ENCODE measurements around the gene ATXN2. TPM values are rescaled to one million over a fixed set of nuclear protein-coding genes. Genes with fewer than 3 reads are reported as not detected.
A peak's percentile ranks its signal among the peaks of the same experiment; 100 is the strongest.

The ATXN2 gene
- total RNA-seq, 1 donor from 2014 or later: 69.4 TPM

DNA sequence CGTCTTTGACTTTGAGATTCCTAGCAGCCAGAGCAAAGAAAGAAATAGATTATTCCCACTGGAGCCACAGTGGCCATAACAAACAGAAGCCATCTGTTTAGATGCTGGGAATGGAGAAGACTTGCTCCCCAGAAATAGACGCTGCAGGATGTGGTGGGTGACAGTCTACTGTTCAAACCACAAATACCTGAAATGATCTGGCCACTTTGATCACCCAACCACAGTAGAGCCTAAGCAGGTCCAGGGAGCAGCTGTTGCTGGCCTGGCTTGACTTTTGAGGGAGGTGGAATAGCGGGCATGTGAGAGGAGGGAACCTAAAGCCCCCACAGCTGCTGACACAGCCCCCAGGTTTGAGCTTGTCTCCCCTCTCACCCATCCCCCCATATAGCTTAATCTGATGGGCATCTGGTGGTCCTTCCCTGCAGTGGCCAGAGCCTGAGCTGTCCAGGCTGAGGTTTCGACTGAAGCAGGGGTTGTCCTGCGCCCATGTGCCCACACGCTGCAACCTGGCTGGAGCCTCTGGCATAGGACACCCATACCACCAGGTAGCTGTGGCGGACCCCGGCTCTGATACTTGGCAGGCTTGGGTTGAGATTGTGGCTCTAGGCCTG lies 154.7 kb downstream of the ATXN2 start:
- peak overlapping the region; percentile 73 for H3K4me3 Mint-ChIP-seq (ENCODE audit: unreplicated experiment)
- peaks cover 47% of the 10 kb centered on the region for H3K36me3 Mint-ChIP-seq (ENCODE audit: low read depth, unreplicated experiment)
- peaks cover 83% of the 10 kb centered on the region for H3K4me1 Mint-ChIP-seq (ENCODE audit: unreplicated experiment)
- H3K27ac Mint-ChIP-seq (ENCODE audit: unreplicated experiment): peak overlapping the region; percentile 78
- no peak for DNase-seq (ENCODE audit: low spot score)
- H3K27me3 Mint-ChIP-seq (ENCODE audit: unreplicated experiment): peaks cover 41% of the 10 kb centered on the region
- TF ChIP-seq, protein P1, sequence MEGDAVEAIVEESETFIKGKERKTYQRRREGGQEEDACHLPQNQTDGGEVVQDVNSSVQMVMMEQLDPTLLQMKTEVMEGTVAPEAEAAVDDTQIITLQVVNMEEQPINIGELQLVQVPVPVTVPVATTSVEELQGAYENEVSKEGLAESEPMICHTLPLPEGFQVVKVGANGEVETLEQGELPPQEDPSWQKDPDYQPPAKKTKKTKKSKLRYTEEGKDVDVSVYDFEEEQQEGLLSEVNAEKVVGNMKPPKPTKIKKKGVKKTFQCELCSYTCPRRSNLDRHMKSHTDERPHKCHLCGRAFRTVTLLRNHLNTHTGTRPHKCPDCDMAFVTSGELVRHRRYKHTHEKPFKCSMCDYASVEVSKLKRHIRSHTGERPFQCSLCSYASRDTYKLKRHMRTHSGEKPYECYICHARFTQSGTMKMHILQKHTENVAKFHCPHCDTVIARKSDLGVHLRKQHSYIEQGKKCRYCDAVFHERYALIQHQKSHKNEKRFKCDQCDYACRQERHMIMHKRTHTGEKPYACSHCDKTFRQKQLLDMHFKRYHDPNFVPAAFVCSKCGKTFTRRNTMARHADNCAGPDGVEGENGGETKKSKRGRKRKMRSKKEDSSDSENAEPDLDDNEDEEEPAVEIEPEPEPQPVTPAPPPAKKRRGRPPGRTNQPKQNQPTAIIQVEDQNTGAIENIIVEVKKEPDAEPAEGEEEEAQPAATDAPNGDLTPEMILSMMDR (IDR thresholded peaks at IDR 0.05; ENCODE audit: unreplicated experiment): no peak
- H3K9me3 Mint-ChIP-seq (ENCODE audit: unreplicated experiment): no peaks in the 10 kb centered on the region

GRCh38 chr12:111443586-111443985 lies 155.5 kb downstream of the ATXN2 start:
- H3K27me3 Mint-ChIP-seq (ENCODE audit: unreplicated experiment): peaks cover 36% of the 10 kb centered on the region
- peak overlapping the region; percentile 57 for H3K4me3 Mint-ChIP-seq (ENCODE audit: unreplicated experiment)
- no peaks in the 10 kb centered on the region for H3K9me3 Mint-ChIP-seq (ENCODE audit: unreplicated experiment)
- H3K4me1 Mint-ChIP-seq (ENCODE audit: unreplicated experiment): peaks cover 79% of the 10 kb centered on the region
- peak overlapping the region; percentile 91 for H3K27ac Mint-ChIP-seq (ENCODE audit: unreplicated experiment)
- DNase-seq (ENCODE audit: low spot score): no peak
- TF ChIP-seq, protein P1 (IDR thresholded peaks at IDR 0.05; ENCODE audit: unreplicated experiment): no peak
- H3K36me3 Mint-ChIP-seq (ENCODE audit: low read depth, unreplicated experiment): peaks cover 44% of the 10 kb centered on the region

DNA sequence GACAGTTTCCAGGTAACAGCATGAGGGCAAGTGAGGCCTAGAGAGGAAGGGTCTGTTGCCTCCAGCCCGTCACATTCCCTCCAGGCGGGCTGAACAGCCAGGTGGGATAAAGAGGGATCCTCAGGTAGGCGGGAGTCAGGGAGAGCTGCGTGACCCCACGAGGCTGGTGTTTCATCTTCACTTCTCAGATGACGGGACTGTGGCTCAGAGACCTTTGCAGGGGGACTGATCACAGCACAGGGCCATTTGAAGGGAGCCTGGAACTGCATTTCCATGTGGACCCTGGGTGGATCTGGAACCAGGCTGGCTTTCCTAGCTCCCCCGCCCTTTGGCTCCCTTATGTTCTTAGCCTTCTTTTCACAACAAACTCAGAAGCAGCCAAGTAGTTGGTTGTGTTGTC lies 156.0 kb downstream of the ATXN2 start:
- no peaks in the 10 kb centered on the region for H3K9me3 Mint-ChIP-seq (ENCODE audit: unreplicated experiment)
- H3K4me3 Mint-ChIP-seq (ENCODE audit: unreplicated experiment): peak overlapping the region; percentile 57
- H3K27ac Mint-ChIP-seq (ENCODE audit: unreplicated experiment): peak overlapping the region; percentile 91
- TF ChIP-seq, protein P1 (IDR thresholded peaks at IDR 0.05; ENCODE audit: unreplicated experiment): no peak
- peaks cover 42% of the 10 kb centered on the region for H3K36me3 Mint-ChIP-seq (ENCODE audit: low read depth, unreplicated experiment)
- H3K4me1 Mint-ChIP-seq (ENCODE audit: unreplicated experiment): peaks cover 77% of the 10 kb centered on the region
- H3K27me3 Mint-ChIP-seq (ENCODE audit: unreplicated experiment): peaks cover 37% of the 10 kb centered on the region
- DNase-seq (ENCODE audit: low spot score): no peak

DNA sequence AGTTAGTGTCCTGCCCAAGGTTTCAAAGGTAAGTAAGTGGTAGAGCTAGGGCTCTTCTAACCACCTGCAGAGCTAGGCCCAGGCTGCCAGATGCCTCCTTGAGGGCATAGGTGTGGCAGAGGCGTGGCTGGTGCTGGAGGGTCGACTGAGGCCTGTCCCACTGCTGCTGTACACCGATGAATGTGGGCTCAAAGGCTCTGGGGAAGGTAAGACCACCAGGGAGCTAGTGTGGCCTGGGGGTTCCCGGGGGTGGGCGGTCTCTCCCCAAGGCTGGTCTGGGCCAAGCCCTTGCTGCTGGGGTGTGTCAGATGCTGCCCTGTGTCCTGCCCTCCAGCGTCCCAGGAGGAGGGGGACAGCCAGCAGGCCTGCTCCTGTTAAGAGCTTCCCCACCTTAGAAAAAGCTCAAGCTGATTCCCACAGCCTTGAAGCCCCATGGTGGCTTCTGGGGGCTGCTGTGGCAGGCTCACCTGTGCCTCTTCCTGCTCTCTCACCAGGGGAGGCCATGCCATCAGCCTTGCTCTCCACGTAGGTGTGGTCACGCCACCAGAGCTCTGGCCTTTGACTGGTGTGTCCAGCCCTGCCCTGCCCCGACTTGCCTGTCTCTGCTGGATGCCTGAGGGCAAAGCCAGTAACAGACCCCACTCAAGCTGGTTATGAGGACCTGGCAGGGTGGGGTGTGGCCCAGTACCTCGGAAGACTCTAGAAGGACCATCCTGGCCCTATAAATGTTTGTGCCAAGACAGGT lies 156.6 kb downstream of the ATXN2 start:
- no peaks in the 10 kb centered on the region for H3K9me3 Mint-ChIP-seq (ENCODE audit: unreplicated experiment)
- H3K27ac Mint-ChIP-seq (ENCODE audit: unreplicated experiment): peak overlapping the region; percentile 91
- H3K36me3 Mint-ChIP-seq (ENCODE audit: low read depth, unreplicated experiment): peaks cover 39% of the 10 kb centered on the region
- peaks cover 32% of the 10 kb centered on the region for H3K27me3 Mint-ChIP-seq (ENCODE audit: unreplicated experiment)
- TF ChIP-seq, protein P1 (IDR thresholded peaks at IDR 0.05; ENCODE audit: unreplicated experiment): no peak
- peak overlapping the region; percentile 59 for H3K4me3 Mint-ChIP-seq (ENCODE audit: unreplicated experiment)
- H3K4me1 Mint-ChIP-seq (ENCODE audit: unreplicated experiment): peaks cover 78% of the 10 kb centered on the region
- DNase-seq (ENCODE audit: low spot score): no peak

Measured in endothelial cell (in vitro differentiated cells).